Right cardiac atrium (tissue), 5 donors: ENCODE results near the gene MDM4. TPM values are rescaled to one million over a fixed set of nuclear protein-coding genes. Genes with fewer than 3 reads are reported as not detected.
"Not testable (repeated sequence)": the region's sequence is repeated elsewhere in the genome, so short reads cannot be mapped to it uniquely, and the experiment has no call there.

Experiments used
- ATAC-seq, 2 donors: fragments of 200-7000 bp; cut with Tn5 transposase; one replicate each; pipeline versions ENCODE4 v1.8.0 to v1.9.1; 2020; ENCODE audit warnings: moderate library complexity in 2 of 2, mild to moderate bottlenecking in 1 of 2
- DNase-seq, 3 donors: peaks; one replicate each; pipeline ENCODE4 v3.0.0-alpha.2; 2020
- H3K27ac ChIP-seq: one replicate; pipeline ENCODE4 v1.5.1; 2013; ENCODE audit warnings: mild to moderate bottlenecking, low read length, control low read depth, moderate library complexity
- H3K27me3 ChIP-seq: one replicate; pipeline ENCODE4 v1.6.1; 2013; ENCODE audit not compliant: control insufficient read depth, insufficient read depth
- H3K4me1 ChIP-seq: one replicate; pipeline ENCODE4 v1.6.1; 2013; ENCODE audit warnings: low read length; ENCODE audit not compliant: control insufficient read depth, insufficient read depth
- H3K4me3 ChIP-seq: one replicate; pipeline ENCODE4 v1.5.1; 2013; ENCODE audit warnings: low read length, control low read depth
- H3K9me3 ChIP-seq: one replicate; pipeline ENCODE4 v1.6.1; 2013; ENCODE audit warnings: low read length; ENCODE audit not compliant: control insufficient read depth
- WGBS: extraction: QIAGEN DNeasy Blood & Tissue Kit; methylation state at CpG from one replicate; pipeline ENCODE4 v1.1.7; 2013; 5-methylcytosine and 5-hydroxymethylcytosine counted together
- intact Hi-C, 4 donors: fragments of 100-400 bp; cut with DNase I; formaldehyde crosslinking; loops; one replicate each; pipeline versions ENCODE4 v1.11.0 to v1.14.0; 2022 to 2023
- polyA plus RNA-seq: library from polyadenylated mRNA; stranded (reverse); fragments of 200-250 nt; gene quantifications from one replicate; pipeline ENCODE4 v1.2.3, GENCODE V29; 2013
- total RNA-seq, 4 donors: library from RNA; stranded (reverse); fragmentation: NEBNext Ultra II Directional; extraction: Animal tissue kit (Norgen Biotek cat#: 25700); gene quantifications; one replicate each; pipeline ENCODE4 v1.2.1, GENCODE V29; 2021
- donor health status: healthy with polysubstance abuse.
- donor health status: DM: no; HTN: yes; CAD: no.
- donor health status: DM: no; HTN: no; CAD: no.
- donor health status: DM: no; HTN: yes; CAD: no; lungs with severe emphysema.
- donor health status: DM: yes; HTN: yes; CAD: no.

MDM4 gene
- total and polyA plus RNA-seq, 5 donors: 10.5 to 48.2 (median 34.5) TPM

- intact Hi-C loops: loop anchor here in 1 of 4 donors (5.0 kb wide), 1 partner anchor 199 kb away; no protein-coding TSS in a partner anchor
- H3K9me3 ChIP-seq: no peaks in the 10 kb centered on the region
- H3K4me1 ChIP-seq: no peaks in the 10 kb centered on the region
- DNase-seq (no peak), ATAC-seq (no peak)
- no peak overlapping the region for H3K27ac ChIP-seq
- WGBS: 47% methylated on average over 3 of the region's 3 CpGs
- no peak overlapping the region for H3K4me3 ChIP-seq
- H3K27me3 ChIP-seq: no peaks in the 10 kb centered on the region
These were observed 47.6 kb downstream of the MDM4 start for GRCh38 chr1:204563780-204564179.

GRCh38 chr1:204564835-204565234, 48.6 kb downstream of the MDM4 start:
- DNase-seq: no peak
- Histone ChIP-seq H3K27ac (no peak overlapping the region), H3K4me3 (no peak overlapping the region), H3K4me1 (no peaks in the 10 kb centered on the region), H3K9me3 (no peaks in the 10 kb centered on the region), H3K27me3 (no peaks in the 10 kb centered on the region)
- WGBS: 74% methylated on average over 4 of the region's 4 CpGs
- intact Hi-C loops: loop anchor here (5.0 kb wide), 2 partner anchors 197 to 242 kb away; no protein-coding TSS in a partner anchor
- ATAC-seq: no peak

GRCh38 chr1:204565617-204566582, 49.7 kb downstream of the MDM4 start:
- DNase-seq (peak in 1 of 3 donors; percentile 24), ATAC-seq (peak; percentile 72 to 84)
- intact Hi-C loops: loop anchor here (2.0 to 5.0 kb wide), 3 partner anchors 196 to 241 kb away; no protein-coding TSS in a partner anchor
- 30% methylated on average over 13 of the region's 13 CpGs for WGBS
- no peak overlapping the region for H3K27ac ChIP-seq
- no peaks in the 10 kb centered on the region for H3K9me3 ChIP-seq
- no peaks in the 10 kb centered on the region for H3K4me1 ChIP-seq
- H3K4me3 ChIP-seq: no peak overlapping the region
- H3K27me3 ChIP-seq: no peaks in the 10 kb centered on the region

GRCh38 chr1:204566583-204566955, 50.4 kb downstream of the MDM4 start:
- 81% methylated on average over 6 of the region's 6 CpGs for WGBS
- H3K27me3 ChIP-seq: no peaks in the 10 kb centered on the region
- no peaks in the 10 kb centered on the region for H3K4me1 ChIP-seq
- no peak overlapping the region for H3K4me3 ChIP-seq
- H3K27ac ChIP-seq: no peak overlapping the region
- H3K9me3 ChIP-seq: no peaks in the 10 kb centered on the region
- ATAC-seq (no peak), DNase-seq (no peak)
- intact Hi-C loops: loop anchor here (2.0 to 5.0 kb wide), 3 partner anchors 196 to 241 kb away; no protein-coding TSS in a partner anchor

- H3K27ac ChIP-seq: no peak overlapping the region
- 77% methylated on average over 5 of the region's 5 CpGs for WGBS
- ATAC-seq: no peak
- no peaks in the 10 kb centered on the region for H3K9me3 ChIP-seq
- no peak overlapping the region for H3K4me3 ChIP-seq
- H3K4me1 ChIP-seq: no peaks in the 10 kb centered on the region
- intact Hi-C loops: loop anchor here (2.0 to 5.0 kb wide), 3 partner anchors 195 to 240 kb away; no protein-coding TSS in a partner anchor
- H3K27me3 ChIP-seq: no peaks in the 10 kb centered on the region
- DNase-seq: no peak
These were observed 50.9 kb downstream of the MDM4 start for GRCh38 chr1:204567071-204567470.

- H3K4me1 ChIP-seq: no peaks in the 10 kb centered on the region
- H3K27me3 ChIP-seq: no peaks in the 10 kb centered on the region
- no peak for ATAC-seq
- no peak overlapping the region for H3K27ac ChIP-seq
- H3K4me3 ChIP-seq: no peak overlapping the region
- intact Hi-C loops: loop anchor here in 3 of 4 donors (5.0 kb wide), 2 partner anchors 194 to 239 kb away; no protein-coding TSS in a partner anchor
- WGBS: 72% methylated on average over 9 of the region's 9 CpGs
- H3K9me3 ChIP-seq: no peaks in the 10 kb centered on the region
- DNase-seq: no peak
These were observed 52.5 kb downstream of the MDM4 start for GRCh38 chr1:204568576-204569315.

GRCh38 chr1:204569478-204569877, 53.3 kb downstream of the MDM4 start:
- Histone ChIP-seq H3K9me3 (no peaks in the 10 kb centered on the region), H3K27me3 (no peaks in the 10 kb centered on the region), H3K27ac (no peak overlapping the region), H3K4me3 (no peak overlapping the region), H3K4me1 (no peaks in the 10 kb centered on the region)
- DNase-seq (no peak), ATAC-seq (no peak)
- 83% methylated on average over 5 of the region's 5 CpGs for WGBS
- intact Hi-C loops: loop anchor here in 3 of 4 donors (5.0 kb wide), 2 partner anchors 193 to 238 kb away; no protein-coding TSS in a partner anchor

GRCh38 chr1:204570021-204570420, 53.8 kb downstream of the MDM4 start:
- not testable (repeated sequence) for H3K27ac ChIP-seq, H3K4me3 ChIP-seq, H3K27me3 ChIP-seq, H3K4me1 ChIP-seq, ATAC-seq, H3K9me3 ChIP-seq, DNase-seq
- intact Hi-C loops: loop anchor here in 1 of 4 donors (5.0 kb wide), 1 partner anchor 232 kb away; no protein-coding TSS in a partner anchor
- 77% methylated on average over 3 of the region's 3 CpGs for WGBS

GRCh38 chr1:204571128-204571527, 54.9 kb downstream of the MDM4 start:
- 85% methylated on average over 2 of the region's 2 CpGs for WGBS
- H3K27me3 ChIP-seq: no peaks in the 10 kb centered on the region
- H3K9me3 ChIP-seq: no peaks in the 10 kb centered on the region
- H3K27ac ChIP-seq: no peak overlapping the region
- peaks cover 2% of the 10 kb centered on the region for H3K4me1 ChIP-seq
- DNase-seq: no peak
- intact Hi-C loops: loop anchor here in 1 of 4 donors (5.0 kb wide), 1 partner anchor 231 kb away; no protein-coding TSS in a partner anchor
- no peak for ATAC-seq
- no peak overlapping the region for H3K4me3 ChIP-seq

- DNase-seq: no peak
- no peak overlapping the region for H3K27ac ChIP-seq
- H3K4me3 ChIP-seq: no peak overlapping the region
- ATAC-seq: no peak
- intact Hi-C loops: loop anchor here in 1 of 4 donors (5.0 kb wide), 1 partner anchor 231 kb away; no protein-coding TSS in a partner anchor
- H3K27me3 ChIP-seq: no peaks in the 10 kb centered on the region
- peaks cover 2% of the 10 kb centered on the region for H3K4me1 ChIP-seq
- no peaks in the 10 kb centered on the region for H3K9me3 ChIP-seq
- WGBS: 95% methylated on average over 4 of the region's 4 CpGs
These were observed 55.4 kb downstream of the MDM4 start for GRCh38 chr1:204571631-204572030.
